Inflammatory macrophage (primary cell): ENCODE results near the gene CYP19A1.

Source experiments
- DNase-seq, 2 donors: peaks; one replicate each; pipeline ENCODE4 v3.0.0-alpha.2; 2020 to 2022

The CYP19A1 gene

DNA sequence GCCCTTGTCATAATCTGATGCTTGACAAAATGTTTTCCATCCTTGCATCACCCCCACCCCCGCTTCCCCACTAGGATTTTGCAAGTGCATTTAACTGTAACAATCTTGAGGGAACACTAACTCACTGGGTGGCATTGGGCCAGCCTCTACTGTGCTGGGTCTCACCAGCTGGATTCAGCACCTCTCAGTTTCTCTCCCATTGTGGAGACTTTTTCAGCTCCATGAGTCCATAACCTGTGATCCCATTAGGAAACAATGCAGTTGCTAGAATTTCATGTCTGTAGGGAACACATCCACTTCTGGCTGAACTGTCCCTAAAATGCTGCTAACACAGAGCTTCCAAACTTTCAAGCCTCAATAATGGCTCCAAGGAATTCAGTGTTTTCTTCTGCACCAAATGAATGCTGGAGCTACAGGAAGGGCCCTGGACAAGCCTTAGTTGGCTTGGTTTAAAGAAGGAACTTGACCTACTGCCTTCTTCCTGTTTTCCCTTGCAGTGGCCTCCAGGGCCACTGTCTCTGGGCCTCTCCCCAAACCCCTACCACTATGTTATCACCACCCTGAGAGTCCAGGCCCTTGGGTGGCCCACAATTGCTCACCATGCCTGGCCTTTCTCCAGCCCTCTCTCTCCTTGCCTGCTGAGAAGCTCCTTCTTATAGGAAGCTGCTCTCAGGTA lies 15.6 kb downstream of the CYP19A1 start:
- peak; percentile 89 for DNase-seq

GRCh38 chr15:51321316-51321715 lies 17.1 kb downstream of the CYP19A1 start:
- DNase-seq: no peak

GRCh38 chr15:51320843-51321242 lies 17.6 kb downstream of the CYP19A1 start:
- DNase-seq: no peak

- DNase-seq: no peak
These were observed 18.9 kb downstream of the CYP19A1 start for GRCh38 chr15:51319539-51319938.

DNA sequence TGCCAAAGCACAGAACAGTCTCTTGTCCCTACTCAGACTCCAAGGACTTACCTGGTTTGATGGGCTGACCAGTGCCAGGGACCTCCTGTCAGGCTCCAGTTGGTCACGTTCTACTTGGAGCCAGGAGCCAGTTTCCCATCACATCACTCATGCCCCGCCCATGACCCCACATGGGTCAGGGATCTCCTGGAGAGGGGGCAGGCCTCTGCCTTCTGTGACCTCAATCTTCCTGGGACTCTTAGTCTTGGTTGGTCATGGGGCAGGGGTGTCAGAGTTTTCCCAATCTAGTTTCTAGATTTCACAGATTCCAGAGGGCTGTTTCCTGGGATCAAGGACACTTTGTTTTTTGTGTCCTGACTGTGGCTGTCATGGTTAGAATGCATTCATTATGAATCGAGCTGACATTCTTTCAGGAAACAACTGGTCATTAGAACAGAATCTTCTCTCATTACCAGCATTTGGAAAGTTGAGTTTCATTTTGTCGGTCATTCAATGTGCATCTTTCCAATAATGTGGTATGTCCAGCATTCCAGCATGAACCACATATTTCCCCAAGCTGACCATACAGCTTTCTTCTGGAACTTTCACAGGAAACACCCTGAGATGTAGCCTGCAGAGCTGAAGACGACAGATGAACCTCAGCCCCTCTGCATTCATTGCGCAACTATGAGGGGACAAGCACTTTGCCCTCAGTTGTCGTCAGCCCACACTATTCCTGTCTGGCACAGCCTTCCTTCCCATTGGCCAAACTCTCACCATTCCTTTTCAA lies 19.8 kb downstream of the CYP19A1 start:
- no peak for DNase-seq

GRCh38 chr15:51316636-51317035 lies 21.8 kb downstream of the CYP19A1 start:
- no peak for DNase-seq

DNA sequence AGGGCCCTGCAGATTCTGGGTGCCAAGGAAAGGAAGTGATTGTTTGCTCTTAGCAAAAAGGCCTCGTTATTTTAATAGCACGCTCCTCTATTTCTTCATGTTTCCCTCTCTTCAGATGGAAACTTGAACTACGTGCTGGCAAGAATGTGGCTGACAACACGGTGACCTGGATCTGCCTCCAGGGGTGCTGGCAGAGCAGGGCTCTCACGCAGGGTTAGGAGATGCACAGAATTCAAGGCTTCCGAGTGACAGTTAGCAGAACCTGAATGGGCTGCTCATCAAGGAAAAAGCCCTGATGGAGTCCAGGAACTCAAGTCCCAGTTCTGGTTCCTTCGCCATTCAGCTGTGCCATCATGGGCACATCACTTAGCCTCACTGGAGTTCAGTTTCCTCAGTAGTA lies 22.7 kb downstream of the CYP19A1 start:
- no peak for DNase-seq

GRCh38 chr15:51314391-51315337 lies 23.7 kb downstream of the CYP19A1 start:
- no peak for DNase-seq

- DNase-seq: no peak
These were observed 24.6 kb downstream of the CYP19A1 start for GRCh38 chr15:51313644-51314280.

GRCh38 chr15:51313074-51313393 lies 25.4 kb downstream of the CYP19A1 start:
- DNase-seq: no peak

- DNase-seq: no peak
These were observed 26.0 kb downstream of the CYP19A1 start for GRCh38 chr15:51312166-51313073.

GRCh38 chr15:51311510-51311909 lies 26.9 kb downstream of the CYP19A1 start:
- no peak for DNase-seq

DNA sequence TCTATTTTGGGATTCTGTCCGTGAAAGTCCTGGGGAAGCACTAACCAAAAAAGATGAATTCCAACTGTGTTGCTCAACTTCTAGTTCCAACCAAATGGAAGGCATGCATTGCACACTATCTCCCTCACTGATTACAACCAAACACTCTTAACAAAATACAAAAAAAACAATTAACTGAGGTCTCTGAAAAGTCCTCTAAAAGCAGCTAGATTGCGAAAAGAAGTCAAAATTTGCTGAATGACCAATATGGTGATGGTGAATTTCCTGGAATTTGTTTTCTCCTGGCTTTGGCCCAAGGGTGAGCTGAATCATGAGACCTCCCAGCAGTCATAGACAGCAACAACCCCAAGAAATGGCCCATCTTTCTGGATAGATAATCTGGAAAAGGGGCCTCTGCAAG lies 28.3 kb downstream of the CYP19A1 start:
- DNase-seq: no peak

DNA sequence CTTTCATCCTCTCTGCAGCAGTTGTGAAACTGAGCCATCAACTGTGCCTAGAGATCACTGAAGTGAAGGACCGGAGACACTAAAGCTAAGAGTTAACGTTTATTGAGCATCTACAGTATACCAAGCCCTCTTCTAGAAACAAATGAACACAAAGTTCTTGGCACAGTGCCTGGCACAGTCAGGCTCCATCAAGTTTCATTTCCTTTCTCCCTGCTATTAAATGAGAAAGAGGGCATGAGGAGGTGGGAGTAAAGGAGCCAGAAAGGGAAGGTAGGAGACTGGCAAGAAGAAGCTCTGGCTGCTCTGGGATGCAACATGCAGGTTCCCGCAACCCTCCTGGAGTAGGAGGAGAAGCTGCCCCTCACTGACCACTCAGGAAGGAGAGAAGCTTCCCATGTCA lies 30.6 kb downstream of the CYP19A1 start:
- no peak for DNase-seq

DNA sequence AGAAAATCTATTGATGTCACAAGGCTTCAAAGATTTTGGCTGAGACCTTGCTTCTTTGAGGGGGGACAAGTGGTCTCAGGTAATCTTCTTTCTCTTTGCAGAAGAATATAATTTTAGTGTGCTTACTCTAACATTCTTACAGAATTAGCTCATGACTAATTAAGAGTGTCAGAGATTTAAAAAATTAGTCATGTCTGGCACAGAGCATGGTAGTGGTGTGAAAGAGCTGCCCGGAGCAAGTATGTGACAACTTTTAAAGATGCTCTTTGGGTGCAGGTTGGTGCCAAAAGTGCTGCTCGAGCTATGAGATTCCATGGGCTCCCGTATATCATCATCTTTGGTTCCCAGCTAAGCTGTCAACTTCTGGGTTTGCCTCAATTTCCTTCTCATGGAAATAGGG lies 31.1 kb downstream of the CYP19A1 start:
- DNase-seq: no peak

DNA sequence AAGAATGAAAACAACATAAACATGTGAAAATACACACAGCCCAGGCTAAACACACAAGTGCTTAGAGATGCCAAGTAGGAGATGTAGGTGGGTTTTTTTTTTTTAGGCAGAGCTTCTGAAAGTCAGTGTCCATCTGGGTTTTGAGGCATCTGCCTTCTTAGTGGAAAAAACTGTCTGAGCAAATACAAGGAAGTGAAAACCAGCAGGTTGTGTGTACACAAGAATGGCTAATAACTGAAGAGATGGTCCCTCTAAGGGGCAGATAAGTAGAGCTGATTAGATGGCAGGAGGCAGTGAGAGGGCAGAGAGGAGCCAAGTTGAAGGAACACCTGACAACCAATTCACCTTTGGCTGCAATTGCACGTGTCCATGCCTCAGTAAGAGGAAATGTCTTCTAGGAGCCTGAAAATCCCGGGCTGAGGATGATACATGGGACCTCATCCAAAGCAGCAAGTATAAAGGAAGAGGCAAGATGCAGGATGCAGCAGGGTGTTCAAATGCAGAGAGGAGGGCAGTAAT lies 34.9 kb downstream of the CYP19A1 start:
- DNase-seq: no peak

DNA sequence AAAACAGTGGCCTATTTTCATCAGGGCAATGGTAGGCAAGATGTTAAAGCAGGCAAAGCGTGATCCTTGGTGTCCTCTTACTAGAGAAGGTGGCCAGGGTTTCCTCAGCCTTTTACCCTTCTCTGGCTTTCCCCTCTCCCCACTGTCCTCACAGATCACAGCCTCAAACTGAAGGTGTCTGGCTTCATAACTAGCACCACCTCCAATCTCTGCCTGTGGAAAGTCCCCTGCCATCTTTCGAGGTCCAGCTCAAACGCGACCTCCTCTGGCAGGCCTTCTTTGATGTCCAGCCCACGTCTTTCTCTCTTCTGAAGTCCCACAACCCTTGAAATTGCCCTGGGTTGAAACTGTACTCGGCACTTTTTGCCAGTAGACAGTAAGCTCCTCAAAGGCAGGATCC lies 35.9 kb downstream of the CYP19A1 start:
- DNase-seq: no peak

DNA sequence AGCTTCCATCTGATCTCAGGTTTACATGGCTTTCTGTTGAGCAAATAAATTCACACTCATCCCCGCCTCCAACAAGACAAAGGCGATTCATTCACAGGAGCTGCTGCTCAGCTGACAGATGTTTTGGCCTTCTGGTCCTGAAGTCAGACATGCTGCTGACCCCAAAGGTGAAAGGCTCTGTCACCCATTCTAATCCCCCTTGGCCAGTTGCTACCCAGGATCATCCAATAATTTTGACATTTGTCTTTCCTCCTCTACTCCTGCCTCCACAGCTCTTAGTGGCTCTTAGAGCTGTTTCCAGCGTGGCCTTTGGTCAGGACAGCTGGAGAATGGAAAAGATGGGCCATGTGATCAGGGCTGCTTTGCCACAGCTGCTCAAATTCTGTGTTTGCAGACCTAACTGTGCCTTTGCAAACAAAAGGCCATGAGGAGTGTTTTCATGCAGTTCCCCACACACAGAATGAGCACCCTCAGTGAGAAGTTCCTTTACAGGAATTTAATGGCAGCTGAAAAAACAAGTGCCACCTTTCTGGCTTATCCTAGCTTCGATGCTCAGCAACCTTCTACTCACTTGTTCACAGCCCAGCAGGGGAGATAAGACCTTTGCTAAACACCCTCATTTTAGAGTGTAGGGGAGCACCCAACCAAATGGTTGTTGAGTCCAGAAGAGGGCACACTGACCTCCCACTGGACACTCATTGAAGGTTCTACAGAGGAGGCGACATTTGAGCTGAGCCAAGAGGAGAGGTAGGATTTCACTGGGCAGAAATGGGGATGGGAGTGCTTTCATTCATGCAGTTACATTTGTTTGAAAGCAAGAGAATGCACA lies 39.0 kb downstream of the CYP19A1 start:
- DNase-seq: no peak

DNA sequence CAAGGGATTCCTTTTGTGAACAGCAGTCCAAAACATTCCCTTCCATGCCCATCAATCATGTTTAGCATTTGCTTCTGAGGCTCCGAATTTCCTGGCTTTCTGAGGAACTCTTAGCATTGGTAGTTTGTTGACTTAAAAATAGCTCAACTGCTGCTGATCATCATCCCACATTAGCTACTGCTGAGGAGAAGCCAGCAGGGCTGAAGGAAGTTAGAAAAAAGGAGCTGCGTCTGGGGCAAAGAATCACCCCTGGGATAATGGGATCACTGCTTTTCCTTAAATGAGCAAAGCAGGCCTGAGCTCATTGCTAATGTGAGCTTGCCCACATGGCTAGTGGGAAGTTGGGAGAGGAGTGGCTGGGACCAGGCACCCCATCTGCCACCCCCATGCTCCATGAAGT lies 39.8 kb downstream of the CYP19A1 start:
- no peak for DNase-seq

GRCh38 chr15:51290720-51291119 lies 47.7 kb downstream of the CYP19A1 start:
- no peak for DNase-seq

- DNase-seq: no peak
These were observed 49.1 kb downstream of the CYP19A1 start for GRCh38 chr15:51289290-51289689.
